ENCODE data around the gene NUCKS1. TPM values are rescaled to one million over a fixed set of nuclear protein-coding genes. Genes with fewer than 3 reads are reported as not detected.
A peak's percentile ranks its signal among the peaks of the same experiment; 100 is the strongest.

NUCKS1 gene
- total and polyA plus RNA-seq, 10 of the 15 experiments (the other 5 are each of a cell fraction or from before 2014, with no cell fraction given) = 40.5 to 135 (median 55.5) TPM

DNA sequence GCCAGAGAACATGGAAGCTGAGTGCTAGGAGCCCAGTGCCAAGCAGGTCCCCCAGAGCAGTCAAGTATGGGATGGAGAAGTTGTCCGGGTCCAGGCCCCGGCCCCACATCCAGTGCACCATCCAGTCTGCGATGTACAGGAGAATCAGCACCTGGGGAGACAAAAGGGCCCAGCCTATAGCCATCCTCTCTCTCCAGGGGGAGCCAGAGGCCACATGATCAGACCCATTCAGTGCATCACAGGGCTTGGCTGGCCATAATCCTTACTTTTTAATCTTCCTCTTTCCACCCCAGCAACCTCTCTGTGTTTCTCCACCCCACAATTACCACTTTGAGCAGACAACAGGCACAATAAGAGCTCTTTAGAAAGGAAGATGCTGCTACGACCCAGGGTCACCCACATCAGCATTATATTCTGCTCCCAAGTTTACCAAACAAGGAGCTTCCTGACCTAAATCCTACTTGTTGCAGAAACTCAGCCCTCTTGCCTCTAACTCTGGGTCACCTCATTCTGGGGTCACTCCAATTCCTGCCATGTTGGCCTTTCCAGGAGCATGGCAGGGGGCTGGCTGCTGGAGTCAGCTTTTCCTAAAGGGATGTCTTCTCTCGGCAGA, 41.7 kb upstream of the NUCKS1 start:
- ChIA-PET SMC1A (ENCODE audit: uncharacterized antibody, unreplicated experiment) (interaction anchor here (0.5 to 5.4 kb wide), 20 partner anchors 10 to 317 kb away, joined by 3 to 104 read pairs (median 4); no protein-coding TSS in a partner anchor), POLR2A (interaction anchor here (0.5 kb wide), 1 partner anchor 51 kb away, joined by 5 read pairs; no protein-coding TSS in a partner anchor), CTCF (interaction anchor here (0.6 to 14.2 kb wide), 48 partner anchors 10 to 328 kb away, joined by 3 to 222 read pairs (median 4); partner anchors contain the start of gene RAB29), RAD21 (ENCODE audit: unreplicated experiment) (interaction anchor here (1.2 to 6.0 kb wide), 9 partner anchors 11 to 314 kb away, joined by 3 to 121 read pairs (median 9); no protein-coding TSS in a partner anchor)
- no peaks in the 10 kb centered on the region; a peak in 1 of 4 replicates for H3K27me3 ChIP-seq (replicated peaks in 1 of 2; ENCODE audit: control insufficient read depth in 2 of 2, insufficient read depth in 2 of 2, low read length in 1 of 2)
- no peaks in the 10 kb centered on the region for H3K79me2 ChIP-seq (ENCODE audit: control insufficient read depth, insufficient read depth, low read length)
- H2AFZ ChIP-seq (ENCODE audit: control insufficient read depth, low read depth, low read length) = no peak overlapping the region
- TF ChIP-seq RB1 (IDR thresholded peaks at IDR 0.05; ENCODE audit: borderline replicate concordance) = 0 out of 2 replicates have a peak, but pooled peaks have one; percentile 49
- TF ChIP-seq, protein P1, sequence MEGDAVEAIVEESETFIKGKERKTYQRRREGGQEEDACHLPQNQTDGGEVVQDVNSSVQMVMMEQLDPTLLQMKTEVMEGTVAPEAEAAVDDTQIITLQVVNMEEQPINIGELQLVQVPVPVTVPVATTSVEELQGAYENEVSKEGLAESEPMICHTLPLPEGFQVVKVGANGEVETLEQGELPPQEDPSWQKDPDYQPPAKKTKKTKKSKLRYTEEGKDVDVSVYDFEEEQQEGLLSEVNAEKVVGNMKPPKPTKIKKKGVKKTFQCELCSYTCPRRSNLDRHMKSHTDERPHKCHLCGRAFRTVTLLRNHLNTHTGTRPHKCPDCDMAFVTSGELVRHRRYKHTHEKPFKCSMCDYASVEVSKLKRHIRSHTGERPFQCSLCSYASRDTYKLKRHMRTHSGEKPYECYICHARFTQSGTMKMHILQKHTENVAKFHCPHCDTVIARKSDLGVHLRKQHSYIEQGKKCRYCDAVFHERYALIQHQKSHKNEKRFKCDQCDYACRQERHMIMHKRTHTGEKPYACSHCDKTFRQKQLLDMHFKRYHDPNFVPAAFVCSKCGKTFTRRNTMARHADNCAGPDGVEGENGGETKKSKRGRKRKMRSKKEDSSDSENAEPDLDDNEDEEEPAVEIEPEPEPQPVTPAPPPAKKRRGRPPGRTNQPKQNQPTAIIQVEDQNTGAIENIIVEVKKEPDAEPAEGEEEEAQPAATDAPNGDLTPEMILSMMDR (IDR thresholded peaks at IDR 0.05 in 2 of 3, conservative IDR thresholded peaks at IDR 0.05 in 1 of 3; ENCODE audit: control insufficient read depth in 2 of 3, extremely low read depth in 1 of 3, insufficient read depth in 1 of 3, low read depth in 3 of 3, low read length in 3 of 3) = peak; percentile 87 to 94 (median 91); a peak in 5 of 6 replicates
- TF ChIP-seq TCF3 (IDR thresholded peaks at IDR 0.05; ENCODE audit: borderline replicate concordance, insufficient read depth, low read depth, low read length) = no peak
- no peak for TF ChIP-seq FOXK2 (IDR thresholded peaks at IDR 0.05)
- peak; percentile 89 for TF ChIP-seq SMC3 (IDR thresholded peaks at IDR 0.05; ENCODE audit: borderline replicate concordance, low read length)
- TF ChIP-seq TARDBP (IDR thresholded peaks at IDR 0.05; ENCODE audit: borderline replicate concordance) = no peak
- 0 out of 2 replicates have a peak, but pooled peaks have one; percentile 19 for TF ChIP-seq ZNF207 (IDR thresholded peaks at IDR 0.05; ENCODE audit: borderline replicate concordance)
- peak; percentile 60; the same call in 1 of the 2 replicates for TF ChIP-seq YY1 (IDR thresholded peaks at IDR 0.05; ENCODE audit: low read depth, low read length)
- TF ChIP-seq RAD21 (IDR thresholded peaks at IDR 0.05; ENCODE audit: insufficient read depth, low read depth, low read length) = peak; percentile 78
- peak; percentile 75 for FAIRE-seq
- no peaks in the 10 kb centered on the region for H3K9me3 ChIP-seq (replicated peaks; ENCODE audit: control insufficient read depth, insufficient read depth, low read length)
- no peak overlapping the region for H3K27ac ChIP-seq (ENCODE audit: control insufficient read depth, insufficient read depth)
- no TSS peak for BruUV-seq (replicated peaks)
- H3K4me2 ChIP-seq (ENCODE audit: control insufficient read depth, insufficient read depth) = no peak overlapping the region
- intact Hi-C loops (cut with micrococcal nuclease; ENCODE audit: unreplicated experiment) = loop anchor here (1.0 to 2.0 kb wide), 4 partner anchors 115 to 315 kb away; no protein-coding TSS in a partner anchor
- H4K20me1 ChIP-seq (ENCODE audit: control insufficient read depth, insufficient read depth) = no peaks in the 10 kb centered on the region
- no peak for DNase-seq (ENCODE audit: low read depth, low spot score)
- in situ Hi-C loops (cut with MboI) = loop anchor here (5.0 kb wide), 3 partner anchors 121 to 316 kb away; no protein-coding TSS in a partner anchor
- H3K4me1 ChIP-seq (ENCODE audit: control insufficient read depth, insufficient read depth, low read length) = peaks cover 7% of the 10 kb centered on the region
- no peak overlapping the region for H3K9ac ChIP-seq (ENCODE audit: control insufficient read depth, insufficient read depth, low read length)
- no peaks in the 10 kb centered on the region for H3K36me3 ChIP-seq (ENCODE audit: control insufficient read depth in 2 of 2, insufficient read depth in 2 of 2, low read length in 1 of 2)
- WGBS (ENCODE audit: insufficient coverage, insufficient replicate concordance, low lambda C conversion rate, missing lambda C conversion rate) = 29% methylated on average over 5 of the region's 5 CpGs
- peak; percentile 98 for ATAC-seq
- H3K4me3 ChIP-seq = no peak overlapping the region

All from GM12878 (cell line).